Measurements from ENCODE around the gene APOA1.
"Not testable (repeated sequence)": the region's sequence is repeated elsewhere in the genome, so short reads cannot be mapped to it uniquely, and the experiment has no call there.

The APOA1 gene

GRCh38 chr11:116823031-116823843, 14.2 kb downstream of the APOA1 start, which contains the start of gene APOA4:
Gene APOA4, minus strand, starts transcription at chr11:116823304. Its CDS starts 113 bp downstream, at chr11:116823191.
- H3K27ac Mint-ChIP-seq: no peak within 1 kb of the TSS
- H3K9me3 Mint-ChIP-seq: no peaks in the 10 kb centered on the region
- no peaks in the 10 kb centered on the region for H3K4me1 Mint-ChIP-seq (ENCODE audit: low read depth)
- no peak within 1 kb of the TSS for H3K4me3 Mint-ChIP-seq
- no peaks in the 10 kb centered on the region for H3K27me3 Mint-ChIP-seq
- DNase-seq: no peak
- no peaks in the 10 kb centered on the region for H3K36me3 Mint-ChIP-seq (ENCODE audit: low read depth)

- Mint-ChIP-seq H3K9me3 (no peaks in the 10 kb centered on the region), H3K36me3 (ENCODE audit: low read depth) (no peaks in the 10 kb centered on the region), H3K4me3 (no peak overlapping the region), H3K27ac (no peak overlapping the region), H3K4me1 (ENCODE audit: low read depth) (no peaks in the 10 kb centered on the region), H3K27me3 (no peaks in the 10 kb centered on the region)
- DNase-seq: no peak
These were observed 14.8 kb downstream of the APOA1 start for GRCh38 chr11:116822575-116822974.

- Mint-ChIP-seq H3K27ac (no peak overlapping the region), H3K4me1 (ENCODE audit: low read depth) (no peaks in the 10 kb centered on the region), H3K4me3 (no peak overlapping the region), H3K36me3 (ENCODE audit: low read depth) (no peaks in the 10 kb centered on the region), H3K27me3 (no peaks in the 10 kb centered on the region), H3K9me3 (no peaks in the 10 kb centered on the region)
- no peak for DNase-seq
These were observed 16.1 kb downstream of the APOA1 start for GRCh38 chr11:116821050-116821918.

- Mint-ChIP-seq H3K4me1 (ENCODE audit: low read depth) (no peaks in the 10 kb centered on the region), H3K27me3 (no peaks in the 10 kb centered on the region), H3K4me3 (no peak overlapping the region), H3K27ac (no peak overlapping the region), H3K36me3 (ENCODE audit: low read depth) (no peaks in the 10 kb centered on the region), H3K9me3 (no peaks in the 10 kb centered on the region)
- DNase-seq: no peak
These were observed 18.4 kb downstream of the APOA1 start for GRCh38 chr11:116819049-116819448.

- H3K4me3 Mint-ChIP-seq: no peak overlapping the region
These were observed 22.9 kb downstream of the APOA1 start for GRCh38 chr11:116814502-116814901.

GRCh38 chr11:116813781-116814471, 23.5 kb downstream of the APOA1 start:
- H3K27me3 Mint-ChIP-seq: no peaks in the 10 kb centered on the region
- H3K4me1 Mint-ChIP-seq (ENCODE audit: low read depth): no peaks in the 10 kb centered on the region
- DNase-seq: no peak
- no peak overlapping the region for H3K27ac Mint-ChIP-seq
- H3K4me3 Mint-ChIP-seq: no peak overlapping the region
- no peaks in the 10 kb centered on the region for H3K9me3 Mint-ChIP-seq
- no peaks in the 10 kb centered on the region for H3K36me3 Mint-ChIP-seq (ENCODE audit: low read depth)

More at GRCh38 chr11:116814502-116814901, 22.9 kb downstream of the APOA1 start:
- no peaks in the 10 kb centered on the region for H3K27me3 Mint-ChIP-seq
- no peaks in the 10 kb centered on the region for H3K36me3 Mint-ChIP-seq (ENCODE audit: low read depth)
- no peaks in the 10 kb centered on the region for H3K9me3 Mint-ChIP-seq
- no peak for DNase-seq
- H3K4me1 Mint-ChIP-seq (ENCODE audit: low read depth): no peaks in the 10 kb centered on the region
- no peak overlapping the region for H3K27ac Mint-ChIP-seq

GRCh38 chr11:116813170-116813569, 24.3 kb downstream of the APOA1 start:
- Mint-ChIP-seq H3K9me3 (no peaks in the 10 kb centered on the region), H3K36me3 (ENCODE audit: low read depth) (no peaks in the 10 kb centered on the region), H3K27ac (no peak overlapping the region), H3K4me1 (ENCODE audit: low read depth) (no peaks in the 10 kb centered on the region), H3K27me3 (no peaks in the 10 kb centered on the region), H3K4me3 (no peak overlapping the region)
- no peak for DNase-seq

- Mint-ChIP-seq H3K27me3 (no peaks in the 10 kb centered on the region), H3K4me1 (ENCODE audit: low read depth) (no peaks in the 10 kb centered on the region), H3K36me3 (ENCODE audit: low read depth) (no peaks in the 10 kb centered on the region), H3K4me3 (no peak overlapping the region), H3K27ac (no peak overlapping the region), H3K9me3 (no peaks in the 10 kb centered on the region)
- DNase-seq: no peak
These were observed 25.3 kb downstream of the APOA1 start for GRCh38 chr11:116812109-116812508.

GRCh38 chr11:116811194-116811593, 26.2 kb downstream of the APOA1 start:
- Mint-ChIP-seq H3K36me3 (ENCODE audit: low read depth) (no peaks in the 10 kb centered on the region), H3K9me3 (no peaks in the 10 kb centered on the region), H3K4me3 (no peak overlapping the region), H3K27ac (no peak overlapping the region), H3K4me1 (ENCODE audit: low read depth) (no peaks in the 10 kb centered on the region), H3K27me3 (no peaks in the 10 kb centered on the region)
- DNase-seq: no peak

- H3K27ac Mint-ChIP-seq: no peak overlapping the region
- no peaks in the 10 kb centered on the region for H3K9me3 Mint-ChIP-seq
- no peaks in the 10 kb centered on the region for H3K36me3 Mint-ChIP-seq (ENCODE audit: low read depth)
- H3K4me1 Mint-ChIP-seq (ENCODE audit: low read depth): no peaks in the 10 kb centered on the region
- no peaks in the 10 kb centered on the region for H3K27me3 Mint-ChIP-seq
- no peak overlapping the region for H3K4me3 Mint-ChIP-seq
- DNase-seq: no peak
These were observed 28.9 kb downstream of the APOA1 start for GRCh38 chr11:116808262-116809175.

GRCh38 chr11:116807601-116808261, 29.7 kb downstream of the APOA1 start:
- Mint-ChIP-seq H3K4me3 (no peak overlapping the region), H3K36me3 (ENCODE audit: low read depth) (no peaks in the 10 kb centered on the region), H3K27me3 (no peaks in the 10 kb centered on the region), H3K9me3 (no peaks in the 10 kb centered on the region), H3K4me1 (ENCODE audit: low read depth) (no peaks in the 10 kb centered on the region), H3K27ac (no peak overlapping the region)
- no peak for DNase-seq

GRCh38 chr11:116804001-116804400, 33.4 kb downstream of the APOA1 start:
- H3K27me3 Mint-ChIP-seq: peaks cover 9% of the 10 kb centered on the region
- H3K4me3 Mint-ChIP-seq: no peak overlapping the region
- DNase-seq: no peak
- no peaks in the 10 kb centered on the region for H3K9me3 Mint-ChIP-seq
- H3K27ac Mint-ChIP-seq: no peak overlapping the region
- H3K4me1 Mint-ChIP-seq (ENCODE audit: low read depth): no peaks in the 10 kb centered on the region
- H3K36me3 Mint-ChIP-seq (ENCODE audit: low read depth): no peaks in the 10 kb centered on the region

- not testable (repeated sequence) for H3K36me3 Mint-ChIP-seq (ENCODE audit: low read depth); H3K4me1 Mint-ChIP-seq (ENCODE audit: low read depth)
These were observed 35.8 kb downstream of the APOA1 start for GRCh38 chr11:116801662-116802061.

More at GRCh38 chr11:116801662-116802061, 35.8 kb downstream of the APOA1 start:
- H3K4me3 Mint-ChIP-seq, DNase-seq, H3K9me3 Mint-ChIP-seq, H3K27ac Mint-ChIP-seq, H3K27me3 Mint-ChIP-seq: not testable (repeated sequence)

Data from activated T-cell treated with anti-CD3 and anti-CD28 coated beads, Interleukin-2, amount 50 U/mL, for 24 hours (primary cell).